GM12873 (cell line): ENCODE data around the gene UNC13B.

Source experiments
- TF ChIP-seq, protein P1 (sequence below): IDR thresholded peaks from 2 replicates; pipeline ENCODE4 v1.5.1; 2012; ENCODE audit warnings: low read depth, mild to moderate bottlenecking, moderate library complexity, low read length, control low read depth; ENCODE audit not compliant: insufficient read depth; ENCODE audit errors: missing control alignments

Gene UNC13B

DNA sequence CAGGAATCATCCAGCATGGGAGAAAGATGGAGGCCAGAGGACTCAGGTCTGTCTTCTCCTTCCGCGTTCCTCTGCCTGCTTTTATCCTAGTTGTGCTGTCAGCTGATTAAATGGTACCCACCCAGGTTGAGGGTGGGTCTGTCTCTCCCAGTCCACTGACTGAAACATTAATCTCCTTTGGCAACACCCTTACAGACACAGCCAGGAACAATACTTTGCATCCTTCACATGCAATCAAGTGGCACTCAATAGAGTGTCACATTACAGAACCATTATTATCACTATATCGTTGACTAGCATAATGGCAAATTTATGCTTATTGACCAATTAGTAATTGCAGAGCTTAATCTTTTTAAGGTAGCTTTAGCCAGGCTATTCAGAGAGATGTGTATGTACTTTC lies 64.8 kb downstream of the UNC13B start:
- TF ChIP-seq, protein P1, sequence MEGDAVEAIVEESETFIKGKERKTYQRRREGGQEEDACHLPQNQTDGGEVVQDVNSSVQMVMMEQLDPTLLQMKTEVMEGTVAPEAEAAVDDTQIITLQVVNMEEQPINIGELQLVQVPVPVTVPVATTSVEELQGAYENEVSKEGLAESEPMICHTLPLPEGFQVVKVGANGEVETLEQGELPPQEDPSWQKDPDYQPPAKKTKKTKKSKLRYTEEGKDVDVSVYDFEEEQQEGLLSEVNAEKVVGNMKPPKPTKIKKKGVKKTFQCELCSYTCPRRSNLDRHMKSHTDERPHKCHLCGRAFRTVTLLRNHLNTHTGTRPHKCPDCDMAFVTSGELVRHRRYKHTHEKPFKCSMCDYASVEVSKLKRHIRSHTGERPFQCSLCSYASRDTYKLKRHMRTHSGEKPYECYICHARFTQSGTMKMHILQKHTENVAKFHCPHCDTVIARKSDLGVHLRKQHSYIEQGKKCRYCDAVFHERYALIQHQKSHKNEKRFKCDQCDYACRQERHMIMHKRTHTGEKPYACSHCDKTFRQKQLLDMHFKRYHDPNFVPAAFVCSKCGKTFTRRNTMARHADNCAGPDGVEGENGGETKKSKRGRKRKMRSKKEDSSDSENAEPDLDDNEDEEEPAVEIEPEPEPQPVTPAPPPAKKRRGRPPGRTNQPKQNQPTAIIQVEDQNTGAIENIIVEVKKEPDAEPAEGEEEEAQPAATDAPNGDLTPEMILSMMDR, result no peak

DNA sequence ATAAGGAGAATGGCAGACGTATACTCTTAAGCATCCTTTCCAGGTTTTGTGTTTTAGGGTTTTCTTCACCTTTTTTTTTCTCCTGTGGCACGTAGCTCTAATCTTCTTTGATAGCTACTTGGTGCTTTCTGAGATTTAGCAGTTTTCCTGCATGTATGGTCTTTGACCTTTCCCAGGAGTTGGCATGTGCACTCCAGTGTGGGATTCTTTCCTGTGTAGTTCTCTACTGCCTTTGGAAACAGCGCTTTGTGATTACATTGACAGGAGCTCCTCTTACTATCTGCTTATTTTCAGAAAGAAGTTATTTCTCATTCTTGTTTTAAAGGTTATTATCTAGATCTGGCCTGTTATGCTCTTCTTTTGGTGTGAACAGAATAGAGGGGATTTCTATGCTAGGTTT lies 65.5 kb downstream of the UNC13B start:
- TF ChIP-seq, protein P1, result no peak

GRCh38 chr9:35229066-35229778 lies 67.4 kb downstream of the UNC13B start:
- TF ChIP-seq, protein P1, result no peak

DNA sequence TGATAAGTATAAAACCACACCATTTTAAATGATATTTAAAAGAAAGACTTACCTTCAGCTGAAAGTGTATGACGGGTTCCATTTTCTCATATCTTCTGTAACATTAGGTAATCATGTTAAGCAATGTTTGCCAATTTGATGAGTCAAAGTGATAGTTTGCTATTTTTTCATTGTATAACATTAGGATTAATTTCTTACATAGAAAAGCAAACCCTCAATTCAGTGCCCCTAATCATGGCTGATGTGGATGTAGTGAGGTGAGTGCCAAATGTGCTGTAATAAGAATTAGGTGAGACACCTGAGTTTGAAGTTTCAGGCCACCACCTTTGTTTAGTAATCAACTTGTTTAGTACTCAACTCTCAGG lies 68.0 kb downstream of the UNC13B start:
- TF ChIP-seq, protein P1, result no peak

GRCh38 chr9:35232867-35233544 lies 71.2 kb downstream of the UNC13B start:
- TF ChIP-seq, protein P1, result no peak

DNA sequence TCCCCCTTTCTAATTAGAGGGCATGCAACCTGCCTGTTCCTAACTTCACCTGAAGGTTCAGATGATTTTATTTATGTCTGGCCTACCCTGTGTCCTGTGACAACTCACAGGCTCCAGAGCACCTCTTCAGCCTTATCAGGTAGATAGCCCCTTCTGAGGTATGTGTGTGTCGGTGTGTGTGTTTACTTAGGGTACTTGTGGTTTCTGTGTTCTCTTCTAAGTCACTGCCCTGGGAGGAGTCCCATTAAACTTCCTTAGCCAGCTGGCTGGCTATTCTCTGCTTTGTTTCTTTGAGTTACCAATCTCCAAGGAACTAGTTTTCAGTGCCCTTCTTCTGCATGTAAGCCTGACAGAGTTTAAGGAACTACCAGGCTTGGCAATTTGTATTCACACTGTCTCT lies 74.9 kb downstream of the UNC13B start:
- TF ChIP-seq, protein P1, result no peak

DNA sequence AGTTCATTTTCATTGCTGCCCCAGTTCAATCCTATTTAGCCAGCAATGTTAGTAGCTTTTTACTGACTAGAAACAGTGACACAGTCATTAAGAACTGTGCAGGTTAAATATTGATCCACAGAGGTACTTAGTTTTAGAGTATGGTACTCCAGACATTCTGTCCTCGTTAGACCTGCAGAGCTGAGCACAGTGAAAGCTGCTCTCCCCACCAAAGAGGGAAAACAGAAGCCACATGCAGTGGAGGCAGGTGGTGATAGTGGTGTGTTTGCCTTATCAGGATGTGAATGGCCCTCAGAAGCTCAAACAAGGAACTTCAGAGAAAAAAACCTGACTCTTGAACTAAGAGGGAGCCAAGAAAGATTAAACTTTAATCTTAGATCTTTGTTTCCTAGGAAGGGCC lies 75.5 kb downstream of the UNC13B start:
- TF ChIP-seq, protein P1, result no peak
